ENCODE results near the gene SPSB3.

SPSB3 gene

DNA sequence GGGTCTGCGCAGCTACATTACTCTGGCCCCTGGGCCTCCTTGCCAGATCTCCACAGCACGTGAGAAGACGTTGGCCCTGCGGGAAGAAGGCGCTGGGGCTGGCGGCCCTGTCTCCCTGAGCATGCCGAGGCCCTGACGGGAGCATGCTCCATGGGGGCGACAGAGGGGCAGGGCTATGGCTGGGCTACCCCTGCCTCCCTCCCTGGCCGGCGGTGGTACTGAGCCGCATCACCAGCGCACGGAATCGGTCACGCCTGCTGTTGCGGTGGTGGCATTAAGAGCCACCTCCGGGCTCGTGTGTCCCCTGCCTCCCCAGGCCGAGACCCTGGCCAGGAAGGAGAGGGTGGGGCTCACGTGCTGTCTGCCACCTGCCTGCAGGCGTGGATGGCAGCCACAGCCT is 48.2 kb downstream of the SPSB3 start:
- TF ChIP-seq FOXP2 (optimal IDR thresholded peaks at IDR 0.05; ENCODE audit: borderline replicate concordance, extremely low read depth, extremely low read length, insufficient read depth) (no peak), SIN3A (IDR thresholded peaks at IDR 0.05; ENCODE audit: borderline replicate concordance, insufficient read depth, low read length) (no peak), POLR2AphosphoS5 (IDR thresholded peaks at IDR 0.05; ENCODE audit: low read depth, low read length) (no peak), TAF1 (IDR thresholded peaks at IDR 0.05; ENCODE audit: borderline replicate concordance, insufficient read depth, low read length) (no peak)
- TF ChIP-seq, protein P1, sequence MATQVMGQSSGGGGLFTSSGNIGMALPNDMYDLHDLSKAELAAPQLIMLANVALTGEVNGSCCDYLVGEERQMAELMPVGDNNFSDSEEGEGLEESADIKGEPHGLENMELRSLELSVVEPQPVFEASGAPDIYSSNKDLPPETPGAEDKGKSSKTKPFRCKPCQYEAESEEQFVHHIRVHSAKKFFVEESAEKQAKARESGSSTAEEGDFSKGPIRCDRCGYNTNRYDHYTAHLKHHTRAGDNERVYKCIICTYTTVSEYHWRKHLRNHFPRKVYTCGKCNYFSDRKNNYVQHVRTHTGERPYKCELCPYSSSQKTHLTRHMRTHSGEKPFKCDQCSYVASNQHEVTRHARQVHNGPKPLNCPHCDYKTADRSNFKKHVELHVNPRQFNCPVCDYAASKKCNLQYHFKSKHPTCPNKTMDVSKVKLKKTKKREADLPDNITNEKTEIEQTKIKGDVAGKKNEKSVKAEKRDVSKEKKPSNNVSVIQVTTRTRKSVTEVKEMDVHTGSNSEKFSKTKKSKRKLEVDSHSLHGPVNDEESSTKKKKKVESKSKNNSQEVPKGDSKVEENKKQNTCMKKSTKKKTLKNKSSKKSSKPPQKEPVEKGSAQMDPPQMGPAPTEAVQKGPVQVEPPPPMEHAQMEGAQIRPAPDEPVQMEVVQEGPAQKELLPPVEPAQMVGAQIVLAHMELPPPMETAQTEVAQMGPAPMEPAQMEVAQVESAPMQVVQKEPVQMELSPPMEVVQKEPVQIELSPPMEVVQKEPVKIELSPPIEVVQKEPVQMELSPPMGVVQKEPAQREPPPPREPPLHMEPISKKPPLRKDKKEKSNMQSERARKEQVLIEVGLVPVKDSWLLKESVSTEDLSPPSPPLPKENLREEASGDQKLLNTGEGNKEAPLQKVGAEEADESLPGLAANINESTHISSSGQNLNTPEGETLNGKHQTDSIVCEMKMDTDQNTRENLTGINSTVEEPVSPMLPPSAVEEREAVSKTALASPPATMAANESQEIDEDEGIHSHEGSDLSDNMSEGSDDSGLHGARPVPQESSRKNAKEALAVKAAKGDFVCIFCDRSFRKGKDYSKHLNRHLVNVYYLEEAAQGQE (IDR thresholded peaks at IDR 0.05; ENCODE audit: insufficient read depth in 1 of 2, low read depth in 2 of 2, low read length in 2 of 2), result no peak

DNA sequence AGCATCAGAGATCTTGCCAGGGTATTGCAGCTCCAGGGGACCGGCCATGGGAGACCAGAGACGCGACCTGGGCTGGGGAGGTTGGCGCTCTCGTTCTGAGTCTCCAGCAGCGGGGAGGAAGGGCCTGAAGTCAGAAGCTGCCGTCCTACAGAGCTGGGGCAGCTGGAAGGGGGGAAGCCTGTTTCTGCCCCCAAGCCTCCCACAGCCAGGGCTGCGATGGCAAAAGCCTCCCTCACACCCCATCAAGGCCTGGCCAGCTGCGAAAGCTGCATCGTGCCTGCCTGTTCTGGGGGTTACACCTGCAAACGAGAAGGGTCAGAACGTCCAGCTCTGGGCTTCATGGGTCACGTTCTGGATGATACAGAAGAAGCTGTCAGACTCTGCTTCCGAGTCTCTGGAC is 50.3 kb downstream of the SPSB3 start:
- TF ChIP-seq, protein P1 (IDR thresholded peaks at IDR 0.05; ENCODE audit: insufficient read depth in 1 of 2, low read depth in 2 of 2, low read length in 2 of 2), result no peak
- TF ChIP-seq SIN3A (IDR thresholded peaks at IDR 0.05; ENCODE audit: borderline replicate concordance, insufficient read depth, low read length), result no peak
- TF ChIP-seq FOXP2 (optimal IDR thresholded peaks at IDR 0.05; ENCODE audit: borderline replicate concordance, extremely low read depth, extremely low read length, insufficient read depth), result no peak

DNA sequence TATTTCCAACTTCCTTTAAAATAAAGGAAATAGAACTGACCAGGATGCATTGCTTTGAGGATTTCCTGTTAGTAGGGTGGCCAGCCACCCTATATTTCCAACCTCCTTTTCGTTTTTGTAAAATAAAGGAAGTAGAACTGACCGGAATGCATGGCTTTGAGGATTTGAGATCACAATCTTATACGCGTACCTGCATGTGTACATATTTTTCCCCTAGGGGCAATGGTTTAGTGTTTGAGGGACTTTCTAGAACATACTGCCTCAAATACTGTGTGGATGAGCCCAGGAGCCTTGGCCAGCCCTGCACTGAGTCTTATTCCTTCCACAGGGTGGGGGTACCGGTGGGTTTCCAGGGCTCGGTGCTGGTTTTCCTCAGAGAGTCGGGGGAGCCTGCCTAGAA is 50.8 kb downstream of the SPSB3 start:
- TF ChIP-seq, protein P1 (IDR thresholded peaks at IDR 0.05; ENCODE audit: insufficient read depth in 1 of 2, low read depth in 2 of 2, low read length in 2 of 2), result no peak
- TF ChIP-seq FOXP2 (optimal IDR thresholded peaks at IDR 0.05; ENCODE audit: borderline replicate concordance, extremely low read depth, extremely low read length, insufficient read depth) (no peak), POLR2AphosphoS5 (IDR thresholded peaks at IDR 0.05; ENCODE audit: low read depth, low read length) (no peak), TAF1 (IDR thresholded peaks at IDR 0.05; ENCODE audit: borderline replicate concordance, insufficient read depth, low read length) (no peak), SIN3A (IDR thresholded peaks at IDR 0.05; ENCODE audit: borderline replicate concordance, insufficient read depth, low read length) (no peak)

DNA sequence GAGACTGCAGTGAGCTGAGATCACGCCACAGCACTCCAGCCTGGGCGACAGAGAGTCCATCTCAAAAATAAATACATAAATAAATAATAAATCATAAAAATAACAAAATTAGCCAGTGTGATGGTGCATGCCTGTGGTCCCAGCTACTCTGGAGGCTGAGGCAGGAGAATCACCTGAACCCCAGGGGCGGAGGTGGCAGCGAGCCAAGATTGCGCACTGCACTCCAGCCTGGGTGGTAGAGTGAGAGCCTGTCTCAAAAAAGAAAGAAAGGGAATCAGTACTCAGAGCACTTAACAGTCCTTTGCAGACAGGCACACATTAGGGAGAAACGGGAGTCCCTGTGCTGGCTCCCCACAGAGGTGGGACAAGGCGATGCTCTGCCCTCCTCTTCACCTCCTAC is 51.3 kb downstream of the SPSB3 start:
- TF ChIP-seq TAF1 (IDR thresholded peaks at IDR 0.05; ENCODE audit: borderline replicate concordance, insufficient read depth, low read length) (no peak), FOXP2 (optimal IDR thresholded peaks at IDR 0.05; ENCODE audit: borderline replicate concordance, extremely low read depth, extremely low read length, insufficient read depth) (no peak), POLR2AphosphoS5 (IDR thresholded peaks at IDR 0.05; ENCODE audit: low read depth, low read length) (no peak), SIN3A (IDR thresholded peaks at IDR 0.05; ENCODE audit: borderline replicate concordance, insufficient read depth, low read length) (no peak)
- TF ChIP-seq, protein P1 (IDR thresholded peaks at IDR 0.05; ENCODE audit: insufficient read depth in 1 of 2, low read depth in 2 of 2, low read length in 2 of 2), result no peak

DNA sequence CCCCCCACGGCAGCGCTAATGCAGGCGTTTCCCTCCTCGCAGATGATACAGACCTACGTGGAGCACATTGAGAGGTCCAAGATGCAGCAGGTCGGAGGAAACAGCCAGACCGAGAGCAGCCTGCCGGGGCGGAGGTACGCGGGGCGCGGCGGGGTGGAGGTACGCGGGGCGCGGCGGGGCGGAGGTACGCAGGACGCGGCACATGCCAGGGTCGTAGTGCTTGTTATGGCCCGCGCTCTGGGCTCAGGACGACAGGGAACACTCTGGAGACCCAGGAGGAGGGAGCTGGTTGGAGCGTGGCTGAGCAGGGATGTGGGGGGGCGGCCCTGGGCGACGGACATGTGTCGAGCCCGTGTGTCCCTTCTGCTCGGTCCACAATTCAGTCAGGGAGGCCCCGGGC is 52.9 kb downstream of the SPSB3 start:
- TF ChIP-seq FOXP2 (optimal IDR thresholded peaks at IDR 0.05; ENCODE audit: borderline replicate concordance, extremely low read depth, extremely low read length, insufficient read depth), result no peak
- TF ChIP-seq, protein P1 (IDR thresholded peaks at IDR 0.05; ENCODE audit: insufficient read depth in 1 of 2, low read depth in 2 of 2, low read length in 2 of 2), result no peak
- no peak for TF ChIP-seq POLR2AphosphoS5 (IDR thresholded peaks at IDR 0.05; ENCODE audit: low read depth, low read length)
- no peak for TF ChIP-seq TAF1 (IDR thresholded peaks at IDR 0.05; ENCODE audit: borderline replicate concordance, insufficient read depth, low read length)
- TF ChIP-seq SIN3A (IDR thresholded peaks at IDR 0.05; ENCODE audit: borderline replicate concordance, insufficient read depth, low read length), result no peak
